ENCODE data around the gene MBD6.

- TF ChIP-seq POLR2AphosphoS5 (IDR thresholded peaks at IDR 0.05; ENCODE audit: borderline replicate concordance, low read depth, low read length) (no peak), EZH2 (IDR thresholded peaks at IDR 0.05) (no peak)
These were observed 30.9 kb downstream of the MBD6 start for GRCh38 chr12:57553343-57554202.
